ENCODE results near the gene DEFB118. TPM values are rescaled to one million over a fixed set of nuclear protein-coding genes. Genes with fewer than 3 reads are reported as not detected.

The DEFB118 gene
- total RNA-seq, 1 experiment from 2014 or later = not detected

DNA sequence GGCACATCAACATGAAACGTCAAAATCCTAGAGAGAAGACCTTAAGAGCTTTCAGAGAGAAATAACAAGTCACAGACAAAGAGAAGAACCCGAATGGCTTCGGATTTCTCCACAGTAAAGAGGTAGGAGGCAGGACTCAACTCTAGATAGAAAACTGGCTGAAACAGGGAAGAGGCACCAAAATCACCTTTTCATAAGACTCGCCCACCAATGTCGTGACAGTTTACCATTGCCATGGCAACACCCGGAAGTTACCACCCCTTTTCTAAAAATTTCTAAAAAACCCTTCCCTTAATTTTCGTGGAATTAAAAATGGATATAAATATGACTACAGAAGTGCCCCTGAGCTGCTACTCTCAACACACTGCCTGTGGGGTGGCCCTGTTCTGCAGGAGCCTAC is 49.9 kb downstream of the DEFB118 start:
- ChIA-PET CTCF (no interaction called here), POLR2A (no interaction called here), RAD21 (ENCODE audit: low non-redundant PET in 1 of 2, low total read pairs in 2 of 2, uncharacterized antibody in 2 of 2, unreplicated experiment in 2 of 2) (no interaction called here)
- Histone ChIP-seq H3K4me3 (replicated peaks in 1 of 2; ENCODE audit: low read depth in 1 of 2, low read length in 2 of 2) (no peak overlapping the region), H3K4me2 (ENCODE audit: low read length) (no peak overlapping the region), H3K4me1 (ENCODE audit: control insufficient read depth in 1 of 2, insufficient read depth in 2 of 2, low read length in 2 of 2) (no peaks in the 10 kb centered on the region), H2AFZ (ENCODE audit: low read depth, low read length, poor library complexity, severe bottlenecking) (no peak overlapping the region), H3K9me3 (ENCODE audit: control insufficient read depth in 1 of 2, insufficient read depth in 1 of 2, low read depth in 1 of 2, low read length in 2 of 2) (no peaks in the 10 kb centered on the region), H3K27ac (ENCODE audit: low read depth, low read length) (no peak overlapping the region), H3K36me3 (ENCODE audit: control insufficient read depth in 1 of 2, insufficient read depth in 2 of 2, low read length in 2 of 2) (no peaks in the 10 kb centered on the region), H3K79me2 (ENCODE audit: insufficient read depth, low read length) (no peaks in the 10 kb centered on the region), H3K9ac (ENCODE audit: low read length) (no peak overlapping the region), H3K9me2 (ENCODE audit: insufficient read depth) (no peaks in the 10 kb centered on the region), H4K20me1 (ENCODE audit: insufficient read depth) (no peaks in the 10 kb centered on the region), H3K27me3 (ENCODE audit: insufficient read depth, low read length) (peaks cover 16% of the 10 kb centered on the region; the same call in 1 of the 2 replicates)
- DNase-seq (ENCODE audit: low read depth, low spot score) (no peak), ATAC-seq (no peak)
- intact Hi-C loops (cut with micrococcal nuclease) = no loop called here
- TF ChIP-seq, protein P1, sequence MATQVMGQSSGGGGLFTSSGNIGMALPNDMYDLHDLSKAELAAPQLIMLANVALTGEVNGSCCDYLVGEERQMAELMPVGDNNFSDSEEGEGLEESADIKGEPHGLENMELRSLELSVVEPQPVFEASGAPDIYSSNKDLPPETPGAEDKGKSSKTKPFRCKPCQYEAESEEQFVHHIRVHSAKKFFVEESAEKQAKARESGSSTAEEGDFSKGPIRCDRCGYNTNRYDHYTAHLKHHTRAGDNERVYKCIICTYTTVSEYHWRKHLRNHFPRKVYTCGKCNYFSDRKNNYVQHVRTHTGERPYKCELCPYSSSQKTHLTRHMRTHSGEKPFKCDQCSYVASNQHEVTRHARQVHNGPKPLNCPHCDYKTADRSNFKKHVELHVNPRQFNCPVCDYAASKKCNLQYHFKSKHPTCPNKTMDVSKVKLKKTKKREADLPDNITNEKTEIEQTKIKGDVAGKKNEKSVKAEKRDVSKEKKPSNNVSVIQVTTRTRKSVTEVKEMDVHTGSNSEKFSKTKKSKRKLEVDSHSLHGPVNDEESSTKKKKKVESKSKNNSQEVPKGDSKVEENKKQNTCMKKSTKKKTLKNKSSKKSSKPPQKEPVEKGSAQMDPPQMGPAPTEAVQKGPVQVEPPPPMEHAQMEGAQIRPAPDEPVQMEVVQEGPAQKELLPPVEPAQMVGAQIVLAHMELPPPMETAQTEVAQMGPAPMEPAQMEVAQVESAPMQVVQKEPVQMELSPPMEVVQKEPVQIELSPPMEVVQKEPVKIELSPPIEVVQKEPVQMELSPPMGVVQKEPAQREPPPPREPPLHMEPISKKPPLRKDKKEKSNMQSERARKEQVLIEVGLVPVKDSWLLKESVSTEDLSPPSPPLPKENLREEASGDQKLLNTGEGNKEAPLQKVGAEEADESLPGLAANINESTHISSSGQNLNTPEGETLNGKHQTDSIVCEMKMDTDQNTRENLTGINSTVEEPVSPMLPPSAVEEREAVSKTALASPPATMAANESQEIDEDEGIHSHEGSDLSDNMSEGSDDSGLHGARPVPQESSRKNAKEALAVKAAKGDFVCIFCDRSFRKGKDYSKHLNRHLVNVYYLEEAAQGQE (IDR thresholded peaks at IDR 0.05; ENCODE audit: low read depth) = no peak
- no peak for TF ChIP-seq EZH2 (IDR thresholded peaks at IDR 0.05)
- no peak for TF ChIP-seq FOSL1 (IDR thresholded peaks at IDR 0.05; ENCODE audit: low read depth)
- no peak for TF ChIP-seq POLR2AphosphoS5 (IDR thresholded peaks at IDR 0.05; ENCODE audit: low read depth, low read length)
- TF ChIP-seq CEBPB (IDR thresholded peaks at IDR 0.05; ENCODE audit: low read depth) = no peak
- TF ChIP-seq TCF7L2 (IDR thresholded peaks at IDR 0.05; ENCODE audit: borderline replicate concordance, extremely low read depth, insufficient read depth, insufficient read length) = no peak
- TF ChIP-seq EZH2phosphoT487 (IDR thresholded peaks at IDR 0.05; ENCODE audit: borderline replicate concordance) = no peak
- no peak for TF ChIP-seq JUND (IDR thresholded peaks at IDR 0.05)
- TF ChIP-seq, protein P2, sequence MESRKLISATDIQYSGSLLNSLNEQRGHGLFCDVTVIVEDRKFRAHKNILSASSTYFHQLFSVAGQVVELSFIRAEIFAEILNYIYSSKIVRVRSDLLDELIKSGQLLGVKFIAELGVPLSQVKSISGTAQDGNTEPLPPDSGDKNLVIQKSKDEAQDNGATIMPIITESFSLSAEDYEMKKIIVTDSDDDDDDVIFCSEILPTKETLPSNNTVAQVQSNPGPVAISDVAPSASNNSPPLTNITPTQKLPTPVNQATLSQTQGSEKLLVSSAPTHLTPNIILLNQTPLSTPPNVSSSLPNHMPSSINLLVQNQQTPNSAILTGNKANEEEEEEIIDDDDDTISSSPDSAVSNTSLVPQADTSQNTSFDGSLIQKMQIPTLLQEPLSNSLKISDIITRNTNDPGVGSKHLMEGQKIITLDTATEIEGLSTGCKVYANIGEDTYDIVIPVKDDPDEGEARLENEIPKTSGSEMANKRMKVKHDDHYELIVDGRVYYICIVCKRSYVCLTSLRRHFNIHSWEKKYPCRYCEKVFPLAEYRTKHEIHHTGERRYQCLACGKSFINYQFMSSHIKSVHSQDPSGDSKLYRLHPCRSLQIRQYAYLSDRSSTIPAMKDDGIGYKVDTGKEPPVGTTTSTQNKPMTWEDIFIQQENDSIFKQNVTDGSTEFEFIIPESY (IDR thresholded peaks at IDR 0.05; ENCODE audit: extremely low read depth, insufficient replicate concordance, low read length) = no peak
- TF ChIP-seq POLR2A (IDR thresholded peaks at IDR 0.05; ENCODE audit: borderline replicate concordance, extremely low read depth, insufficient read depth, insufficient read length) = no peak
- TF ChIP-seq ELF1 (IDR thresholded peaks at IDR 0.05; ENCODE audit: borderline replicate concordance, low read depth) = no peak
- no peak for TF ChIP-seq ZNF274 (IDR thresholded peaks at IDR 0.05; ENCODE audit: low read depth, low read length)
- TF ChIP-seq, protein P3, sequence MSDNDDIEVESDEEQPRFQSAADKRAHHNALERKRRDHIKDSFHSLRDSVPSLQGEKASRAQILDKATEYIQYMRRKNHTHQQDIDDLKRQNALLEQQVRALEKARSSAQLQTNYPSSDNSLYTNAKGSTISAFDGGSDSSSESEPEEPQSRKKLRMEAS (IDR thresholded peaks at IDR 0.05) = no peak
- no peak for TF ChIP-seq CBX3 (IDR thresholded peaks at IDR 0.05; ENCODE audit: low read depth)
- TF ChIP-seq, protein P4, sequence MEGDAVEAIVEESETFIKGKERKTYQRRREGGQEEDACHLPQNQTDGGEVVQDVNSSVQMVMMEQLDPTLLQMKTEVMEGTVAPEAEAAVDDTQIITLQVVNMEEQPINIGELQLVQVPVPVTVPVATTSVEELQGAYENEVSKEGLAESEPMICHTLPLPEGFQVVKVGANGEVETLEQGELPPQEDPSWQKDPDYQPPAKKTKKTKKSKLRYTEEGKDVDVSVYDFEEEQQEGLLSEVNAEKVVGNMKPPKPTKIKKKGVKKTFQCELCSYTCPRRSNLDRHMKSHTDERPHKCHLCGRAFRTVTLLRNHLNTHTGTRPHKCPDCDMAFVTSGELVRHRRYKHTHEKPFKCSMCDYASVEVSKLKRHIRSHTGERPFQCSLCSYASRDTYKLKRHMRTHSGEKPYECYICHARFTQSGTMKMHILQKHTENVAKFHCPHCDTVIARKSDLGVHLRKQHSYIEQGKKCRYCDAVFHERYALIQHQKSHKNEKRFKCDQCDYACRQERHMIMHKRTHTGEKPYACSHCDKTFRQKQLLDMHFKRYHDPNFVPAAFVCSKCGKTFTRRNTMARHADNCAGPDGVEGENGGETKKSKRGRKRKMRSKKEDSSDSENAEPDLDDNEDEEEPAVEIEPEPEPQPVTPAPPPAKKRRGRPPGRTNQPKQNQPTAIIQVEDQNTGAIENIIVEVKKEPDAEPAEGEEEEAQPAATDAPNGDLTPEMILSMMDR (IDR thresholded peaks at IDR 0.05 in 2 of 3, conservative IDR thresholded peaks at IDR 0.05 in 1 of 3; ENCODE audit: borderline replicate concordance in 1 of 3, insufficient read depth in 1 of 3, low read depth in 2 of 3, low read length in 2 of 3) = no peak
- no peak for TF ChIP-seq ZFX (IDR thresholded peaks at IDR 0.05)
- no peak for TF ChIP-seq RAD21 (IDR thresholded peaks at IDR 0.05; ENCODE audit: low read depth)
- no TSS peak for BruUV-seq (replicated peaks)
